HepG2 (cell line): Measurements from ENCODE around the gene RAB2B. TPM values are rescaled to one million over a fixed set of nuclear protein-coding genes. Genes with fewer than 3 reads are reported as not detected.

ENCODE experiments used
- GABPB1 ChIP-seq: IDR thresholded peaks from 2 replicates; pipeline ENCODE4 v1.6.1; 2016; ENCODE audit warnings: mild to moderate bottlenecking, missing genetic modification reagents, moderate library complexity, missing compliant biosample characterization
- HOXA3 ChIP-seq: sonication (generic); formaldehyde crosslinking; IDR thresholded peaks from 2 replicates; pipeline ENCODE4 v1.5.0; 2020; ENCODE audit warnings: missing genetic modification reagents
- KDM5A ChIP-seq: fragments of 200-600 bp; sonication (generic); IDR thresholded peaks from 2 replicates; pipeline ENCODE4 v1.7.0; 2018; ENCODE audit warnings: antibody characterized with exemption, mild to moderate bottlenecking, low read length, borderline replicate concordance
- MBD4 ChIP-seq: IDR thresholded peaks from 2 replicates; pipeline ENCODE4 v1.6.1; 2012; ENCODE audit warnings: low read length, inconsistent platforms, borderline replicate concordance
- POGZ ChIP-seq: sonication (generic); formaldehyde crosslinking; IDR thresholded peaks from 2 replicates; pipeline ENCODE4 v1.4.0; 2020; ENCODE audit warnings: mild to moderate bottlenecking, missing genetic modification reagents
- TGIF2 ChIP-seq: IDR thresholded peaks from 2 replicates; pipeline ENCODE4 v1.6.1; 2016; ENCODE audit warnings: control low read depth, missing compliant biosample characterization
- THYN1 ChIP-seq: sonication (generic); formaldehyde crosslinking; IDR thresholded peaks from 2 replicates; pipeline ENCODE4 v1.8.1; 2023; ENCODE audit warnings: low read depth, mild to moderate bottlenecking, moderate library complexity, missing genetic modification reagents, borderline replicate concordance
- ZNF350 ChIP-seq: sonication (generic); formaldehyde crosslinking; IDR thresholded peaks from 2 replicates; pipeline ENCODE4 v1.4.0; 2020; ENCODE audit warnings: mild to moderate bottlenecking, low read depth, missing genetic modification reagents, borderline replicate concordance
- ZNF501 ChIP-seq: sonication (generic); formaldehyde crosslinking; IDR thresholded peaks from 2 replicates; pipeline ENCODE4 v1.5.1; 2020; ENCODE audit warnings: mild to moderate bottlenecking, moderate library complexity, missing genetic modification reagents
- ZNF605 ChIP-seq: sonication (generic); formaldehyde crosslinking; IDR thresholded peaks from 2 replicates; pipeline ENCODE4 v1.8.0; 2022; ENCODE audit warnings: mild to moderate bottlenecking, missing genetic modification reagents
- ZNF616 ChIP-seq: sonication (generic); formaldehyde crosslinking; IDR thresholded peaks from 2 replicates; pipeline ENCODE4 v1.5.0; 2020; ENCODE audit warnings: low read depth, mild to moderate bottlenecking, missing genetic modification reagents
- polyA plus RNA-seq, 8 experiments: library from polyadenylated mRNA; depleted of rRNA in 3 of 8; stranded (reverse) in 7 of 8; unstranded in 1 of 8; fragments of >200 nt; fragmentation: Illumina TruSeq in 4 of 8; extraction: Trizol in 4 of 8; gene quantifications; 2 replicates each; pipeline versions ENCODE4 v1.2.1 to v1.2.3, GENCODE V29; 2011 to 2016; ENCODE audit warnings: low read depth in 4 of 8, missing spikeins in 1 of 8, mixed read lengths in 1 of 8; ENCODE audit not compliant: insufficient read depth in 1 of 8
- total RNA-seq, 5 experiments: library from RNA; depleted of rRNA; stranded (reverse); fragments of >200 nt; fragmentation: Illumina TruSeq; extraction: Trizol; gene quantifications; 2 replicates each; pipeline ENCODE4 v1.2.3, GENCODE V29; 2016; ENCODE audit warnings: low read depth in 1 of 5
- TF ChIP-seq, protein P1 (sequence below): sonication (generic); formaldehyde crosslinking; IDR thresholded peaks from 2 replicates; pipeline ENCODE4 v1.4.0; 2020; ENCODE audit warnings: low read depth, missing genetic modification reagents
- TF ChIP-seq, protein P2 (sequence below): sonication (generic); formaldehyde crosslinking; IDR thresholded peaks from 2 replicates; pipeline ENCODE4 v1.9.0; 2021; ENCODE audit warnings: missing genetic modification reagents, borderline replicate concordance
- TF ChIP-seq, protein P3 (sequence below): sonication (generic); formaldehyde crosslinking; IDR thresholded peaks from 2 replicates; pipeline ENCODE4 v1.5.0; 2020; ENCODE audit warnings: missing genetic modification reagents, mild to moderate bottlenecking, borderline replicate concordance
- TF ChIP-seq, protein P4 (sequence below): sonication (generic); formaldehyde crosslinking; IDR thresholded peaks from 2 replicates; pipeline ENCODE4 v1.4.0; 2020; ENCODE audit warnings: missing genetic modification reagents
- TF ChIP-seq, protein P5 (sequence below): fragments of 450-650 bp; IDR thresholded peaks from 2 replicates; pipeline ENCODE4 v1.6.1; 2017
- TF ChIP-seq, protein P6 (sequence below): sonication (generic); formaldehyde crosslinking; IDR thresholded peaks from 2 replicates; pipeline ENCODE4 v1.4.0; 2020; ENCODE audit warnings: missing genetic modification reagents
- TF ChIP-seq, protein P7 (sequence below): sonication (generic); formaldehyde crosslinking; IDR thresholded peaks from 2 replicates; pipeline ENCODE4 v1.5.0; 2020; ENCODE audit warnings: missing genetic modification reagents

Gene RAB2B
- total and polyA plus RNA-seq, 2 of the 13 experiments (the other 11 are each of a cell fraction or from before 2014, with no cell fraction given): 36.0 to 60.6 TPM

DNA sequence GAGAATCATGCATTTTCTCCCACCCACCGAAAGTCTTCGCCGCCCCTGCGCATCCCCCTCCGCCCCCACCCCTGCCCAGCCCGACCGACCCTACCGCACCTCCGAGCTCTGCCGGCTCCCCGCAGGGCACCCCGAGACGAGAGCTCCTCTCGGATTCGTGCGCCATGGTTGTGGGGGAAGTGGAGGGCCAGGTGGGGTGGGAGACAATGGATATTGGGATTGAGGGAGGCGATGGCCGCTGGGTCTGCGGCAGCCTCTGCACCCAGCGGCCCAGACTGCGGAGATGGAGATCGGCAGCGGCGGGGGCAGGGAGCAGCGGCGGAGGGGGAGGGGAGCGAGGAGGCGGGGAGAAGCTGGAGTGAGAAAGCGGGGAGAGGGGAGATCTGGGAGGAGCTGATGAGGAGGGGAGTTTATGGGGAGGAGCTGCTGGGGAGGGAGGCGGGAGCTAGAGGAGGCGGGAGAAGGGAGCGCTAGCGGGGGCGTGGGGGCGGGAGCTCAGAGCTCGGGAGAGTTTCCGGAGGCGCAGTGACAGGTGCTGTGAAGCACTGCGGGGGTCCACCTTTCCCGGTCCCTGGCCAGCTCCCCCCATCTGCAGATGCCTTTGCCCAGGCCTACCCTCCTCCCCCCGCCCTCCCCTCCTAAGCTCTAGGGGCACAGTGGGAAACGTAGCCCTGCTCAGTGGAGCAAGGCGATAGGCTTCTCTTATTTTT is 49.4 kb upstream of the RAB2B start, which contains the start of gene SALL2 (continued):
- TF ChIP-seq, protein P1, sequence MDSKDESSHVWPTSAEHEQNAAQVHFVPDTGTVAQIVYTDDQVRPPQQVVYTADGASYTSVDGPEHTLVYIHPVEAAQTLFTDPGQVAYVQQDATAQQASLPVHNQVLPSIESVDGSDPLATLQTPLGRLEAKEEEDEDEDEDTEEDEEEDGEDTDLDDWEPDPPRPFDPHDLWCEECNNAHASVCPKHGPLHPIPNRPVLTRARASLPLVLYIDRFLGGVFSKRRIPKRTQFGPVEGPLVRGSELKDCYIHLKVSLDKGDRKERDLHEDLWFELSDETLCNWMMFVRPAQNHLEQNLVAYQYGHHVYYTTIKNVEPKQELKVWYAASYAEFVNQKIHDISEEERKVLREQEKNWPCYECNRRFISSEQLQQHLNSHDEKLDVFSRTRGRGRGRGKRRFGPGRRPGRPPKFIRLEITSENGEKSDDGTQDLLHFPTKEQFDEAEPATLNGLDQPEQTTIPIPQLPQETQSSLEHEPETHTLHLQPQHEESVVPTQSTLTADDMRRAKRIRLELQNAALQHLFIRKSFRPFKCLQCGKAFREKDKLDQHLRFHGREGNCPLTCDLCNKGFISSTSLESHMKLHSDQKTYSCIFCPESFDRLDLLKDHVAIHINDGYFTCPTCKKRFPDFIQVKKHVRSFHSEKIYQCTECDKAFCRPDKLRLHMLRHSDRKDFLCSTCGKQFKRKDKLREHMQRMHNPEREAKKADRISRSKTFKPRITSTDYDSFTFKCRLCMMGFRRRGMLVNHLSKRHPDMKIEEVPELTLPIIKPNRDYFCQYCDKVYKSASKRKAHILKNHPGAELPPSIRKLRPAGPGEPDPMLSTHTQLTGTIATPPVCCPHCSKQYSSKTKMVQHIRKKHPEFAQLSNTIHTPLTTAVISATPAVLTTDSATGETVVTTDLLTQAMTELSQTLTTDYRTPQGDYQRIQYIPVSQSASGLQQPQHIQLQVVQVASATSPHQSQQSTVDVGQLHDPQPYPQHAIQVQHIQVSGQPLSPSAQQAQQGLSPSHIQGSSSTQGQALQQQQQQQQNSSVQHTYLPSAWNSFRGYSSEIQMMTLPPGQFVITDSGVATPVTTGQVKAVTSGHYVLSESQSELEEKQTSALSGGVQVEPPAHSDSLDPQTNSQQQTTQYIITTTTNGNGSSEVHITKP (CRISPR knock-in tag): peak; percentile 96
- TF ChIP-seq POGZ (CRISPR knock-in tag) (0 out of 2 replicates have a peak, but pooled peaks have one; percentile 39), ZNF605 (CRISPR knock-in tag) (0 out of 2 replicates have a peak, but pooled peaks have one; percentile 51), THYN1 (CRISPR knock-in tag) (no peak), ZNF501 (CRISPR knock-in tag) (no peak), ZNF350 (peak; percentile 18; the same call in 1 of the 2 replicates), KDM5A (no peak), ZNF616 (peak; percentile 63; the same call in 1 of the 2 replicates), HOXA3 (peak; percentile 74; the same call in 1 of the 2 replicates), MBD4 (no peak), TGIF2 (CRISPR knock-in tag) (no peak), GABPB1 (peak; percentile 79)
- TF ChIP-seq, protein P2, sequence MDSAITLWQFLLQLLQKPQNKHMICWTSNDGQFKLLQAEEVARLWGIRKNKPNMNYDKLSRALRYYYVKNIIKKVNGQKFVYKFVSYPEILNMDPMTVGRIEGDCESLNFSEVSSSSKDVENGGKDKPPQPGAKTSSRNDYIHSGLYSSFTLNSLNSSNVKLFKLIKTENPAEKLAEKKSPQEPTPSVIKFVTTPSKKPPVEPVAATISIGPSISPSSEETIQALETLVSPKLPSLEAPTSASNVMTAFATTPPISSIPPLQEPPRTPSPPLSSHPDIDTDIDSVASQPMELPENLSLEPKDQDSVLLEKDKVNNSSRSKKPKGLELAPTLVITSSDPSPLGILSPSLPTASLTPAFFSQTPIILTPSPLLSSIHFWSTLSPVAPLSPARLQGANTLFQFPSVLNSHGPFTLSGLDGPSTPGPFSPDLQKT (CRISPR knock-in tag): no peak
- TF ChIP-seq, protein P3, sequence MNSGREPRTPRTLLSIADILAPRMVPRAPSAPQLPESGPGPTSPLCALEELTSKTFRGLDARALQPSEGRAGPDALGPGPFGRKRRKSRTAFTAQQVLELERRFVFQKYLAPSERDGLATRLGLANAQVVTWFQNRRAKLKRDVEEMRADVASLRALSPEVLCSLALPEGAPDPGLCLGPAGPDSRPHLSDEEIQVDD (CRISPR knock-in tag): 0 out of 2 replicates have a peak, but pooled peaks have one; percentile 45
- TF ChIP-seq, protein P4, sequence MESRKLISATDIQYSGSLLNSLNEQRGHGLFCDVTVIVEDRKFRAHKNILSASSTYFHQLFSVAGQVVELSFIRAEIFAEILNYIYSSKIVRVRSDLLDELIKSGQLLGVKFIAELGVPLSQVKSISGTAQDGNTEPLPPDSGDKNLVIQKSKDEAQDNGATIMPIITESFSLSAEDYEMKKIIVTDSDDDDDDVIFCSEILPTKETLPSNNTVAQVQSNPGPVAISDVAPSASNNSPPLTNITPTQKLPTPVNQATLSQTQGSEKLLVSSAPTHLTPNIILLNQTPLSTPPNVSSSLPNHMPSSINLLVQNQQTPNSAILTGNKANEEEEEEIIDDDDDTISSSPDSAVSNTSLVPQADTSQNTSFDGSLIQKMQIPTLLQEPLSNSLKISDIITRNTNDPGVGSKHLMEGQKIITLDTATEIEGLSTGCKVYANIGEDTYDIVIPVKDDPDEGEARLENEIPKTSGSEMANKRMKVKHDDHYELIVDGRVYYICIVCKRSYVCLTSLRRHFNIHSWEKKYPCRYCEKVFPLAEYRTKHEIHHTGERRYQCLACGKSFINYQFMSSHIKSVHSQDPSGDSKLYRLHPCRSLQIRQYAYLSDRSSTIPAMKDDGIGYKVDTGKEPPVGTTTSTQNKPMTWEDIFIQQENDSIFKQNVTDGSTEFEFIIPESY (CRISPR knock-in tag): no peak
- TF ChIP-seq, protein P5, sequence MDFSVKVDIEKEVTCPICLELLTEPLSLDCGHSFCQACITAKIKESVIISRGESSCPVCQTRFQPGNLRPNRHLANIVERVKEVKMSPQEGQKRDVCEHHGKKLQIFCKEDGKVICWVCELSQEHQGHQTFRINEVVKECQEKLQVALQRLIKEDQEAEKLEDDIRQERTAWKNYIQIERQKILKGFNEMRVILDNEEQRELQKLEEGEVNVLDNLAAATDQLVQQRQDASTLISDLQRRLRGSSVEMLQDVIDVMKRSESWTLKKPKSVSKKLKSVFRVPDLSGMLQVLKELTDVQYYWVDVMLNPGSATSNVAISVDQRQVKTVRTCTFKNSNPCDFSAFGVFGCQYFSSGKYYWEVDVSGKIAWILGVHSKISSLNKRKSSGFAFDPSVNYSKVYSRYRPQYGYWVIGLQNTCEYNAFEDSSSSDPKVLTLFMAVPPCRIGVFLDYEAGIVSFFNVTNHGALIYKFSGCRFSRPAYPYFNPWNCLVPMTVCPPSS: no peak
- TF ChIP-seq, protein P6, sequence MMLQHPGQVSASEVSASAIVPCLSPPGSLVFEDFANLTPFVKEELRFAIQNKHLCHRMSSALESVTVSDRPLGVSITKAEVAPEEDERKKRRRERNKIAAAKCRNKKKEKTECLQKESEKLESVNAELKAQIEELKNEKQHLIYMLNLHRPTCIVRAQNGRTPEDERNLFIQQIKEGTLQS: no peak
- TF ChIP-seq, protein P7, sequence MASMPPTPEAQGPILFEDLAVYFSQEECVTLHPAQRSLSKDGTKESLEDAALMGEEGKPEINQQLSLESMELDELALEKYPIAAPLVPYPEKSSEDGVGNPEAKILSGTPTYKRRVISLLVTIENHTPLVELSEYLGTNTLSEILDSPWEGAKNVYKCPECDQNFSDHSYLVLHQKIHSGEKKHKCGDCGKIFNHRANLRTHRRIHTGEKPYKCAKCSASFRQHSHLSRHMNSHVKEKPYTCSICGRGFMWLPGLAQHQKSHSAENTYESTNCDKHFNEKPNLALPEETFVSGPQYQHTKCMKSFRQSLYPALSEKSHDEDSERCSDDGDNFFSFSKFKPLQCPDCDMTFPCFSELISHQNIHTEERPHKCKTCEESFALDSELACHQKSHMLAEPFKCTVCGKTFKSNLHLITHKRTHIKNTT (CRISPR knock-in tag): no peak
